Brain microvascular endothelial cell (primary cell): Measurements from ENCODE around the gene ANO4.

Source experiments
- DNase-seq: peaks from one replicate; pipeline ENCODE4 v3.0.0-alpha.2; 2020
- H3K27ac ChIP-seq: fragments of 250-450 bp; sonication (Bioruptor Pico); 2 replicates; pipeline ENCODE4 v1.5.1; 2020; ENCODE audit warnings: mild to moderate bottlenecking, moderate library complexity
- H3K27me3 ChIP-seq: fragments of 250-450 bp; sonication (Bioruptor Pico); replicated peaks from 2 replicates; pipeline ENCODE4 v1.5.1; 2020; ENCODE audit warnings: mild to moderate bottlenecking
- H3K36me3 ChIP-seq: fragments of 250-450 bp; sonication (Bioruptor Pico); replicated peaks from 2 replicates; pipeline ENCODE4 v1.5.1; 2020; ENCODE audit warnings: mild to moderate bottlenecking
- H3K4me3 ChIP-seq: 2 replicates; pipeline ENCODE4 v1.5.1; 2011; ENCODE audit warnings: low read depth, mild to moderate bottlenecking, control low read depth, low read length, moderate library complexity
- in situ Hi-C: cut with HindIII; loops from 2 replicates; pipeline ENCODE4 v1.10.0; 2017; ENCODE audit warnings: low sequenced_read_pairs, low pct_ligation_motif_present
- TF ChIP-seq, protein P1 (sequence below): IDR thresholded peaks from 2 replicates; pipeline ENCODE4 v1.5.1; 2011; ENCODE audit warnings: low read depth, mild to moderate bottlenecking, moderate library complexity, low read length, control low read depth, inconsistent platforms; ENCODE audit errors: missing control alignments

The ANO4 gene

DNA sequence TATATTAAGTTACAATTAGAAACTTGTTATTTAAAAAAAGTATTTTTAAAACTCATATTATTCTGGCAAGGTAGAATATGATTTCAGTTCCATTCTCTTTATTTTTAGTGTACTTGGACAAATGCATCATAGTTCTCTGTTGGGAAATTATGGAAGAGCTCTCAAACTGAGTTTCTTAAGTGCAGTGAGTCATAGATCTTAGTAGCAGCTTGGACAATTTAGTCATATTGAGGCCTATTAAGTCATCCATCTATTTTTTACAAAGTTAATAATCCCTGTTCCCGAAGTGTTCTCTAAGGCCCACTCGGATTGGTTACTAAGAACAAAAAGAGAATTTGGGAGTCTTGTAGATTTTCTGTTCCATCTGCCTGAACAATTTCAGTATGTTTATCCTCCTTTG, 113.9 kb downstream of the ANO4 start:
- H3K27ac ChIP-seq, result no peak overlapping the region
- TF ChIP-seq, protein P1, sequence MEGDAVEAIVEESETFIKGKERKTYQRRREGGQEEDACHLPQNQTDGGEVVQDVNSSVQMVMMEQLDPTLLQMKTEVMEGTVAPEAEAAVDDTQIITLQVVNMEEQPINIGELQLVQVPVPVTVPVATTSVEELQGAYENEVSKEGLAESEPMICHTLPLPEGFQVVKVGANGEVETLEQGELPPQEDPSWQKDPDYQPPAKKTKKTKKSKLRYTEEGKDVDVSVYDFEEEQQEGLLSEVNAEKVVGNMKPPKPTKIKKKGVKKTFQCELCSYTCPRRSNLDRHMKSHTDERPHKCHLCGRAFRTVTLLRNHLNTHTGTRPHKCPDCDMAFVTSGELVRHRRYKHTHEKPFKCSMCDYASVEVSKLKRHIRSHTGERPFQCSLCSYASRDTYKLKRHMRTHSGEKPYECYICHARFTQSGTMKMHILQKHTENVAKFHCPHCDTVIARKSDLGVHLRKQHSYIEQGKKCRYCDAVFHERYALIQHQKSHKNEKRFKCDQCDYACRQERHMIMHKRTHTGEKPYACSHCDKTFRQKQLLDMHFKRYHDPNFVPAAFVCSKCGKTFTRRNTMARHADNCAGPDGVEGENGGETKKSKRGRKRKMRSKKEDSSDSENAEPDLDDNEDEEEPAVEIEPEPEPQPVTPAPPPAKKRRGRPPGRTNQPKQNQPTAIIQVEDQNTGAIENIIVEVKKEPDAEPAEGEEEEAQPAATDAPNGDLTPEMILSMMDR, result no peak
- H3K4me3 ChIP-seq, result no peak overlapping the region
- H3K36me3 ChIP-seq, result no peaks in the 10 kb centered on the region
- H3K27me3 ChIP-seq, result no peaks in the 10 kb centered on the region
- no peak for DNase-seq
- in situ Hi-C loops, result no loop called here

DNA sequence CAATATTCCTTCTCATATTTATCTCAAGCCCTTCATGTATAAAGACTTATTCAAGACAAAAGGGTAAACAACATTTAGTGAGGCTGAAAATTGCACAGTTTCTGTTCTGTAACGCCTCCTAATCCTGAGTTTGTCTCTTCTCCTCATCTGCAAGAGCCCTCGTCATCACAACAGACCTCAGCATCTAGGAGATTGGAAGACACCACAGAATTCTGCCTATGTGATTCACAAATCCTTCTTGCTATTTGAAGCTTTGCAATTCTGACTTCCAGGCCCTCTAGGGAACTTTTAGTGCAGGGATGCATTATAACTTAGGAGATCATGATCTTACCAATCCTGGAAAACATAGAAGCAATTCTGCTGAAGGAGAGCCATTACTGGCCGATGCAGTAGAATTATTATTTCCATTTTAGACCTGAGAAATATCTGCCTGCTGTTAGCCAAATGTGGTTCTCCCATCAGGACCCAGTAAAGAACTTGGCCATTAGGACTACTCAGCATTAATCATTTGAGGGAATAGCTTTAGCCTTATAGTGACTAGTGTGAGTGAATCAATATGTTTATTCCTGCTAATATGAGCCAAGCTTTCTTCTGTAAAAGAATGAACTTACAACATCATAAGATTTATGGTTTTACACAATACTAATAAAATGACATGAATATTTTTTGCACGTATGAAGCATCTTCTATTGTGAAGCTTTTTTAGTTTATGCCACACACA, 119.5 kb downstream of the ANO4 start:
- Histone ChIP-seq H3K36me3 (no peaks in the 10 kb centered on the region), H3K4me3 (no peak overlapping the region), H3K27me3 (no peaks in the 10 kb centered on the region), H3K27ac (no peak overlapping the region)
- no peak for DNase-seq
- in situ Hi-C loops, result no loop called here
- TF ChIP-seq, protein P1, result no peak

DNA sequence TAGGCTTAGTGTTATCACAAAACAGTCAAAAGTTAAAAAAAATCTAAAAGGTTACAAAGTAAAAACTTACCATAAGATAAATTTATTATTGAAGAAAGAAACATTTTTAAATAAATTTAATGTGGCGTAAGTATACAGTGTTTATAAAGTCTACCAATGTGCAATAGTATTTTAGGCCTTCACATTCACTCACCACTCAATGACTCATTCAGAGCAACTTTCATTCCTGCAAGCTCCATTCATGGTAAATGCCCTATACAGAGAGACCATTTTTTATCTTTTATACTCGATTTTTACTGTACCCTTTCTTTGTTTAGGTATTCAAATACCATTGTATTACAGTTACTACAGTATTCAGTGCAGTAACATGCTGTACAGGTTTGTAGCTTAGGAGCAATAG, 124.5 kb downstream of the ANO4 start:
- TF ChIP-seq, protein P1, result no peak
- in situ Hi-C loops, result no loop called here
- Histone ChIP-seq H3K27me3 (no peaks in the 10 kb centered on the region), H3K4me3 (no peak overlapping the region), H3K36me3 (no peaks in the 10 kb centered on the region), H3K27ac (no peak overlapping the region)
- DNase-seq, result no peak

DNA sequence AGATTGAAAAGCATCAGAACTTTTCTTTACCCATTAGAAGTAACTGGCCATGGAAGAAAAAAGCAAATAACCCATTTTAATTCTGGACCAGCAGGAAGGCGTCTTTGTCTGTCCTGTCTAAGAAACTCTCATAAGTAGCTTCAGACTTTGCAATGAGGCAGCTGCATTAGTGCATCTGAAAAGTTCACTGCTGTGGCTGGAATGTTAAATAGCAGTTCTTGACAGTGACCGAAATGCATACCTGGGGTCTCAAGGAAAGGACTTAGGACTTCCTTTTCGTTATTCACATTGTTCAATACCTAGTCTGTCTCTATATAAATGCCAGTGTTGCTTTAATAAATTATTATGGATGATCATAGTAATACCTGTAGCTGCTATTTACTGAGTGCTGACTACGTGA, 125.9 kb downstream of the ANO4 start:
- DNase-seq, result no peak
- H3K27ac ChIP-seq, result no peak overlapping the region
- TF ChIP-seq, protein P1, result no peak
- H3K27me3 ChIP-seq, result no peaks in the 10 kb centered on the region
- in situ Hi-C loops, result no loop called here
- no peak overlapping the region for H3K4me3 ChIP-seq
- no peaks in the 10 kb centered on the region for H3K36me3 ChIP-seq

DNA sequence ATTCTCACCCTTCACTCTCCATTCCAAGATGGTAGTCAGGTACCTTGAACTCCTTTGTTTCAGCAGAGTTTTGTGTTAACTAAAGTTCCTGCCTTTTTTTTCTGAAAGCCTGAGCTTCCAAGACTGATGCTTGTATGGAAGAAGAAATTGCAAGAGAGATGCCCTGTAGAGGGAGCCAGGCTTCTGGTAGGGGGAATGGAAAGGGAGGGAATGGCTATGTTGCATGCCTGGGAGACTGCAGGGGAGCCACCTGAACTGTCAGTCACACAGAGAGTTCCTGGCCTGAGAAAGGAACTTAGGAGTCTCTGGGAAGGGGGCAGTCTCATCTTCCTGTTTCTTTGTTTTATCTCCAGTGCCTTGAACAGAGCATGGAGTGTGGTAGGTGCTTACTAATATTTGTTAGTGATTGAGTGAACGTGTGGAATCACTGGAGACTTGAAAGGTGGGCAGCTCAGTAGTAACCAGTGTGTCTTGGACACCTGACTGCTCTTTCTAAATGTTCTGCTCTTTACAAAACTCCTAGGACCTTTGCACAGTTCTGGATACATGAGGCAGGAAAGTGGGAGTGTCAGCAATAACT, 132.2 kb downstream of the ANO4 start:
- Histone ChIP-seq H3K4me3 (no peak overlapping the region), H3K27ac (no peak overlapping the region), H3K36me3 (no peaks in the 10 kb centered on the region), H3K27me3 (no peaks in the 10 kb centered on the region)
- no peak for DNase-seq
- in situ Hi-C loops, result no loop called here
- TF ChIP-seq, protein P1, result peak; percentile 72
